ENCODE measurements around the gene RTL1. TPM values are rescaled to one million over a fixed set of nuclear protein-coding genes. Genes with fewer than 3 reads are reported as not detected.

The RTL1 gene
- polyA plus RNA-seq, 1 experiment = not detected

DNA sequence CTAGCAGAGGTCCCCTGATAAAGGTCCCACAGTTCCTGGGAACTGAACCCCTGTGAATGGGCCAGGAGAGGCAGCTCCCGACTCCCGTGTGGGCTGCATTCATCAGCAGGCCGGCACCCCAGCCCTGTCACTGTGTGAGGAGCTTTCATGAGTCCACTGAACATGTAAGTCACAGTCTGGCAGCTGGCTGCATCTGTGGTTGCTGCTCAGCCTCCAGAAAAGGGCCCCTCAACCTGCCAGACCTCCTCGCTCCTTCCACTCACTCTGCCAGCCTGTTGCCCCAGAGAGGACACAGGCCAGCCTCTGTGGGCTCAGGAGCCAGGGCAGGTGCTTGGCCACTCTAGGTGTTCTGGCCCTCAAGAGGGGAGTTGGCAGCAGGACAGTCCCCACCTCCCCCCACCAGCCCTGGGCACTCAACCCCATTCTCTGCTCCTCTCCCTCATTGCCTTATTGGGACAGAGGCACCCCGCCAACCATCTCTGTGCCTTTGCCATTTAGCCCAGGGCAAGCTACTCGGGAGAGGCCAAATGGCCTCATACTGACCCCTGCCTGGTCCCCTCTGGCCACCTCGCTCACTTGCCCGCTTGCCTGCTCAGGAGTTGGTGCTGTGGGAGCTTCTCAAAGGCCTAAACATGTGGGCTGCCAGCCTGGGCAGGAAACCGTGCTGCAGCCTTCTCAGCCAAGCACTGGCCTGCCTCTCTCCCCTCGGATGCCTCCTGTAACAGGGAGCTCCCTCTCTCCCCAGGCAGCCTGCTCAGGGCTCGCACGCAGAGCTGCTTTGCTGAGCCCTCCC, 1.9 kb downstream of the RTL1 start:
- Histone ChIP-seq H3K9me3 (ENCODE audit: control insufficient read depth, insufficient read depth, low read length) (peaks cover 8% of the 10 kb centered on the region; the same call in 1 of the 2 replicates), H3K27me3 (ENCODE audit: control insufficient read depth, insufficient read depth, low read length) (peaks cover 22% of the 10 kb centered on the region), H3K4me3 (ENCODE audit: low read depth, low read length) (no peak overlapping the region), H3K27ac (ENCODE audit: low read depth, low read length) (no peak overlapping the region)
- TF ChIP-seq, protein P1, sequence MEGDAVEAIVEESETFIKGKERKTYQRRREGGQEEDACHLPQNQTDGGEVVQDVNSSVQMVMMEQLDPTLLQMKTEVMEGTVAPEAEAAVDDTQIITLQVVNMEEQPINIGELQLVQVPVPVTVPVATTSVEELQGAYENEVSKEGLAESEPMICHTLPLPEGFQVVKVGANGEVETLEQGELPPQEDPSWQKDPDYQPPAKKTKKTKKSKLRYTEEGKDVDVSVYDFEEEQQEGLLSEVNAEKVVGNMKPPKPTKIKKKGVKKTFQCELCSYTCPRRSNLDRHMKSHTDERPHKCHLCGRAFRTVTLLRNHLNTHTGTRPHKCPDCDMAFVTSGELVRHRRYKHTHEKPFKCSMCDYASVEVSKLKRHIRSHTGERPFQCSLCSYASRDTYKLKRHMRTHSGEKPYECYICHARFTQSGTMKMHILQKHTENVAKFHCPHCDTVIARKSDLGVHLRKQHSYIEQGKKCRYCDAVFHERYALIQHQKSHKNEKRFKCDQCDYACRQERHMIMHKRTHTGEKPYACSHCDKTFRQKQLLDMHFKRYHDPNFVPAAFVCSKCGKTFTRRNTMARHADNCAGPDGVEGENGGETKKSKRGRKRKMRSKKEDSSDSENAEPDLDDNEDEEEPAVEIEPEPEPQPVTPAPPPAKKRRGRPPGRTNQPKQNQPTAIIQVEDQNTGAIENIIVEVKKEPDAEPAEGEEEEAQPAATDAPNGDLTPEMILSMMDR (IDR thresholded peaks at IDR 0.05; ENCODE audit: low read depth, low read length) = no peak
- POLR2A ChIA-PET = no interaction called here
- no peak for DNase-seq (ENCODE audit: low read depth, low spot score)
- CTCF ChIA-PET = interaction anchor here (0.9 to 2.0 kb wide), 4 partner anchors 238 to 726 kb away, joined by 3 to 4 read pairs (median 3); no protein-coding TSS in a partner anchor

DNA sequence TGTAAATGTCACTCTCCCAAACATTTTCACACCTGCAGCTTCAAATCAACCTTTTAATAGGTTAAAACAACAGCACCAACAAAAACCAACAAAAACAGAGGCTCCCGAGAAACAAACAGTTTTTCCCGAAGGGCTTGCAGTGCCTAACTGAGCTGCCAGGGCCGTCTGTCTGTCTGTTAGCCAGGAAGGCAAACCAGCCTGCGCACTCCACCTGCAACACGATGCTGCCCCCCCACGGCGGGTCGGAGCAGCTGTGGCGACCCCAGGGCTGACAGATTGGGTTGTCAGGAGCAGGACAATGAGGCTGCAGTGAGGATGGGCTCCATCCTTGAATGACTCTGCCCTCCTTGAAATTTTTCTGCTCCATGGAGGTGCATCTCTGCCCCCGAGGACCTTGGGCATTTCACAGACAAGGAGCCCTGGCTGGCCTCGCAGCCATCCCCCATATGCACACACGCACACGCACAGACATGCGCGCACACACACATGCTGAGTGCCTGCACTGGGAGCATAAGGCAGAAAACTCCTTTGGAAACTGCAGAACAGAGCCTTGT, 2.6 kb downstream of the RTL1 start:
- CTCF ChIA-PET = interaction anchor here (0.9 to 2.0 kb wide), 3 partner anchors 238 to 516 kb away, joined by 3 to 4 read pairs (median 3); no protein-coding TSS in a partner anchor

DNA sequence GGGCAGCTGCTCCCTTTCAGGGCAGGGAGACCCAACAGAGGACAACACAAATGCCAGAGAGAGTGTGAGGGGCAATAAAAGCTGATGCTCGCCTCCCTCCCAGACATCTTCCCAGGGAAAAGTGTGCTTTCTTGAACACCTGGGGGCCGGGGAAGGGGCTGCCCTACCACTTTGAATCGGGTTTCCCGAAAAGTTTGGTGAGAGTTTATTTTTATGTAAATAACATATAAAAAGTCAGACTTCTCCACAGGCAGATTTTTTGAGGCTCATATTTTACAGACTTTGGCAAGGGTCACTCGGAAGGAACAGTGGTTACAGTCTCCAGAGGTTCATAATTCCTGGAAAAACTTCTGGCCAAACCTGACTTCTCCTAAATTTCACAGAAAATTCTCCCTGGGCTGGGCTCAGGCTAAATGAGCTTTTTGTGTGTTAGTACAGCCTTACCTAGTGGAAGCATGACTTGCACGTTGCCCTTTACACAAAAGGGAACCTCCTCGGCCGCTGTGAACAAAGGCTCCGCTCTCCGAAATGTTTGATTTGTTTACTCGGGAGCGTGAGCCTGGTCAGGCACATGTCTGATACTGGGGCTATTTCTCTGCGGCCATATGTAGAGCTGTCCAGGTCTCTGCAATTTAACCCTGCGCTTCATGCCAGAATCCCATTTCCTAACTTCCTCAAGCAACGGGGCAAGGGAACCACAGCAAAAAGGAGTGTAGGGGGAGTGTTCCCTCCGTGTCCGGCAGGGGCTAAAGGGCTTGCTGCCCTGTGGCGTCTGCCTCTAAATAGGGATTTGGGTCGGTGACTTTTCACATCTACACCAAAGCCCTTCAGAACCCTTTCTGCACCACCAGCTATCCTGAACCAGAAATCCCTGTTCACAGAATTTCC, 3.4 kb downstream of the RTL1 start:
- ChIA-PET POLR2A (no interaction called here), CTCF (interaction anchor here (0.6 to 2.0 kb wide), 2 partner anchors 474 to 515 kb away, joined by 3 to 4 read pairs; no protein-coding TSS in a partner anchor)

More for the DNA sequence above, 2.6 kb downstream of the RTL1 start:
- Histone ChIP-seq H3K4me3 (ENCODE audit: low read depth, low read length) (no peak overlapping the region), H3K27me3 (ENCODE audit: control insufficient read depth, insufficient read depth, low read length) (peaks cover 22% of the 10 kb centered on the region), H3K27ac (ENCODE audit: low read depth, low read length) (no peak overlapping the region), H3K9me3 (ENCODE audit: control insufficient read depth, insufficient read depth, low read length) (peaks cover 8% of the 10 kb centered on the region; the same call in 1 of the 2 replicates)
- POLR2A ChIA-PET = no interaction called here
- TF ChIP-seq, protein P1 (IDR thresholded peaks at IDR 0.05; ENCODE audit: low read depth, low read length) = peak; percentile 26; the same call in 1 of the 2 replicates
- no peak for DNase-seq (ENCODE audit: low read depth, low spot score)

DNA sequence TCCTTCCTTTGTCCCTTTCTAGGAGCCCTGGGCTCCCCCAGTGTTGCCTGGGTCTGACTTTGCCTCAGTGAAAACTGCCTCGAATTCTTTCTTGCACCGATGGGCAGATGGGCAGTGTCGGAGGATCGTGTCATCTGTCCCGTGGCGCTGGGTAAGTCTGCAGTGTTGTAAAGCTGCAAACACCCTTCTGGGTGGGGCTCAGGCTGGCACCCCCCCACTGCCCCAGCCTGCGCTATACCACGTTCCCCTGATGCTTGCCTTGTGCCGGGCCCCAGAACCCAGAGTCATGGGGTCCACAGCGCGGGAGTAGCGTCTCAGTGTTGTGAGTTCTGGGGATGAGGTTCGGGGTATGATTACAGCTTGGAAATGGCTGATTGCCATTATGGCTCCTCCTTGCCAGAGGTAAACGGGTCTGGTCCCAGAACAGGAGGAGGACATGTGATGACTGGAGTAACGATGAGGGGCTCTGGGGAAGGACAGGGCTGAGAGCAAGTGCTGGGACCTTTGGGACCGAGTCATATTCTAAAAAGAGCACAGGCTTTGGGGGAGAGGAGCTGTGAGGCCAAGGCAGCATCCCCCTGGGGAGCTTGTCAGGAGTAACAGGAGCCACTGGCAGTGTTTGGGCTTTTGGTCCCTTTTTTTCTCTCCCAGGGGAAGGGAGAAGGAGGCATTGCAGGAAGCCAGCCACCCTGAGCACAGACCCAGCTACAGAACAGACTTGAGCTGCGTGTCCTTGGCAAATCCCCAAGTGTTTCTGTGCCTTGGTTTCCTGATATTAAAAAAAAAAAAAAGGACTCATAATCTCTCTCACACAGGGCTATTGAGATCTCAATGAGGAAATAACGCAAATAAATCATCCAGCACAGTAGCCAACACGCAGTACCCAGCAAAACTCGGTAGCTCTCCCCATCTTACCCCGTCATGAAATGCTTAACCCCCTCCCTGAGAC, 4.3 kb downstream of the RTL1 start:
- H3K27me3 ChIP-seq (ENCODE audit: control insufficient read depth, insufficient read depth, low read length) = peaks cover 17% of the 10 kb centered on the region
- H3K4me3 ChIP-seq (ENCODE audit: low read depth, low read length) = no peak overlapping the region
- no peak for DNase-seq (ENCODE audit: low read depth, low spot score)
- H3K27ac ChIP-seq (ENCODE audit: low read depth, low read length) = no peak overlapping the region
- H3K9me3 ChIP-seq (ENCODE audit: control insufficient read depth, insufficient read depth, low read length) = peaks cover 8% of the 10 kb centered on the region; the same call in 1 of the 2 replicates
- POLR2A ChIA-PET = no interaction called here
- CTCF ChIA-PET = interaction anchor here (0.6 to 2.0 kb wide), 5 partner anchors 39 to 515 kb away, joined by 3 to 4 read pairs (median 3); no protein-coding TSS in a partner anchor
- TF ChIP-seq, protein P1 (IDR thresholded peaks at IDR 0.05; ENCODE audit: low read depth, low read length) = no peak

More for the DNA sequence above, 3.4 kb downstream of the RTL1 start:
- Histone ChIP-seq H3K27ac (ENCODE audit: low read depth, low read length) (no peak overlapping the region), H3K4me3 (ENCODE audit: low read depth, low read length) (no peak overlapping the region), H3K9me3 (ENCODE audit: control insufficient read depth, insufficient read depth, low read length) (peaks cover 8% of the 10 kb centered on the region; the same call in 1 of the 2 replicates), H3K27me3 (ENCODE audit: control insufficient read depth, insufficient read depth, low read length) (peaks cover 22% of the 10 kb centered on the region)
- DNase-seq (ENCODE audit: low read depth, low spot score) = no peak
- TF ChIP-seq, protein P1 (IDR thresholded peaks at IDR 0.05; ENCODE audit: low read depth, low read length) = peak; percentile 15; the same call in 1 of the 2 replicates

Measured in AG04450 (cell line).